Measurements from ENCODE around the gene PDZRN4. TPM values are rescaled to one million over a fixed set of nuclear protein-coding genes. Genes with fewer than 3 reads are reported as not detected.

PDZRN4 gene
- total and polyA plus RNA-seq, 8 donors = 0.58 to 29.0 (median 2.2) TPM

DNA sequence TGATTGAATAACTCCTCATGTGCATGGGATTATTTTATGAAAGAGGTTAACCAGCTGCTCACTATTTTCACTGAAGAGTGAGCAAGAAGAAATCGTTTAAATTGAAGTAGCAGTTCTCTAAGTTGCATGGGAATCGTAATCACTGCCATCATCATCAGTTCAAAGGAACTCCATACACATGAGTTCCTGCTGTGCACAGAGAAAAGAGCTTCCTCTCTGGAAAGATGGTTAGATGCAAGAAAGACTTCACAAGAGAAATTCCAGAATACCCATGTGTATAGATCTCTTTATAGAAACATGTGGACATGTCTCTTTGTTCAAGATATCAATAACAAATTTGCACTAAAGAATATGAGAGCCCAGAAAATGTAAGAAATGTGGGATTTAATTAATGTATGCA is 291.3 kb downstream of the PDZRN4 start:
- Histone ChIP-seq H3K27me3 (no peaks in the 10 kb centered on the region), H3K9me3 (no peaks in the 10 kb centered on the region), H3K27ac (no peak overlapping the region), H3K4me3 (no peak overlapping the region), H3K4me1 (peaks cover 0 to 6% (median 0%) of the 10 kb centered on the region in 4 donors), H3K36me3 (no peaks in the 10 kb centered on the region)
- 76 to 89% (median 80%) methylated on average over 2 of the region's 2 CpGs for WGBS, 5 donors
- intact Hi-C loops (cut with DNase I; ENCODE audit: low total_unique reads) = no loop called here
- DNase-seq = no peak
- TF ChIP-seq EP300 (IDR thresholded peaks at IDR 0.05) (no peak), POLR2AphosphoS5 (IDR thresholded peaks at IDR 0.05) (no peak), POLR2A (IDR thresholded peaks at IDR 0.05) (no peak)
- TF ChIP-seq, protein P1, sequence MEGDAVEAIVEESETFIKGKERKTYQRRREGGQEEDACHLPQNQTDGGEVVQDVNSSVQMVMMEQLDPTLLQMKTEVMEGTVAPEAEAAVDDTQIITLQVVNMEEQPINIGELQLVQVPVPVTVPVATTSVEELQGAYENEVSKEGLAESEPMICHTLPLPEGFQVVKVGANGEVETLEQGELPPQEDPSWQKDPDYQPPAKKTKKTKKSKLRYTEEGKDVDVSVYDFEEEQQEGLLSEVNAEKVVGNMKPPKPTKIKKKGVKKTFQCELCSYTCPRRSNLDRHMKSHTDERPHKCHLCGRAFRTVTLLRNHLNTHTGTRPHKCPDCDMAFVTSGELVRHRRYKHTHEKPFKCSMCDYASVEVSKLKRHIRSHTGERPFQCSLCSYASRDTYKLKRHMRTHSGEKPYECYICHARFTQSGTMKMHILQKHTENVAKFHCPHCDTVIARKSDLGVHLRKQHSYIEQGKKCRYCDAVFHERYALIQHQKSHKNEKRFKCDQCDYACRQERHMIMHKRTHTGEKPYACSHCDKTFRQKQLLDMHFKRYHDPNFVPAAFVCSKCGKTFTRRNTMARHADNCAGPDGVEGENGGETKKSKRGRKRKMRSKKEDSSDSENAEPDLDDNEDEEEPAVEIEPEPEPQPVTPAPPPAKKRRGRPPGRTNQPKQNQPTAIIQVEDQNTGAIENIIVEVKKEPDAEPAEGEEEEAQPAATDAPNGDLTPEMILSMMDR (IDR thresholded peaks at IDR 0.05) = no peak

DNA sequence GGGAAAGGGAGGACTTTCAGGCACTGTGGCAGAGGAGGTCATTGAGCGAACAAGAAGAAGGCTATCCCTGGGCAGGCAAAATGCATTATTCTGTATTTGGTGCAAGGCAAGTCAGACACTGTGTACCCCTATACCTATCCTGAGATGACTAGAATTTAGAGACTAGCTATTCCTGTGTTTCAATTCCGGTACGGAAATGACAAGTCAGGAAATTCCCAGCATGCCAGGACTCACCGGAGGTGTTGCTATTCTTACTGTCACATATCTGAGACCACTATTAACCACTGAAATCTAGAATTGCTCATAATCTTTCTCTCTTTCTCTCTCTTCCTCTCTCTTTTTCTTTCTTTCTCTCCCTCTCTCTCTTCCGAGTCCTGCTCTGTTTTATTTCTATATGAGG is 297.1 kb downstream of the PDZRN4 start:
- H3K9me3 ChIP-seq = no peaks in the 10 kb centered on the region
- H3K36me3 ChIP-seq = no peaks in the 10 kb centered on the region
- no peak overlapping the region for H3K4me3 ChIP-seq
- DNase-seq = no peak
- no peaks in the 10 kb centered on the region for H3K27me3 ChIP-seq
- TF ChIP-seq POLR2A (IDR thresholded peaks at IDR 0.05) = no peak
- TF ChIP-seq EP300 (IDR thresholded peaks at IDR 0.05) = no peak
- TF ChIP-seq, protein P1 (IDR thresholded peaks at IDR 0.05) = no peak
- no peak for TF ChIP-seq POLR2AphosphoS5 (IDR thresholded peaks at IDR 0.05)
- no peak overlapping the region for H3K27ac ChIP-seq
- 77 to 88% (median 84%) methylated on average over 5 of the region's 5 CpGs for WGBS, 5 donors
- no peaks in the 10 kb centered on the region for H3K4me1 ChIP-seq
- intact Hi-C loops (cut with DNase I; ENCODE audit: low total_unique reads) = no loop called here

DNA sequence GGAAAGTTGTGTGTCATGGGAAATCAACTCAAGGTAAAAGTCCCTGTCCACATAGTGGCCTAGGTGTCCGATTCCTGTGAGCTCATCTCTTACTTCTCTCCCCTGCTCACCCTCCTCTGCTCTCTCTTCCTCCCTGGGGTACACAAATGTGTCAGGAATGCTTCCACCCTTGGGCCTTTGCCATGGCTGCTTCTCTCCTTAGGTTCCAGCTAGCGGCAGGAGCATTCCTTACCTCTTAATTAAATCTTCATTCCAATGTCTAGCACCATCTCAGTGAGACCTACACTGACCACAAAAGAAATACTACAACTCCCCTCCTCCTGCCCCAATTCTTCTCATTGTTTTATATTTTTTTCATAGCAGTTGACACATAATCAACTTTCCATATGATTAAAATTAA is 298.6 kb downstream of the PDZRN4 start:
- no peaks in the 10 kb centered on the region for H3K4me1 ChIP-seq
- no peaks in the 10 kb centered on the region for H3K36me3 ChIP-seq
- TF ChIP-seq EP300 (IDR thresholded peaks at IDR 0.05) (no peak), POLR2AphosphoS5 (IDR thresholded peaks at IDR 0.05) (no peak), POLR2A (IDR thresholded peaks at IDR 0.05) (no peak)
- TF ChIP-seq, protein P1 (IDR thresholded peaks at IDR 0.05) = no peak
- H3K27ac ChIP-seq = no peak overlapping the region
- no peak for DNase-seq
- no peaks in the 10 kb centered on the region for H3K27me3 ChIP-seq
- intact Hi-C loops (cut with DNase I; ENCODE audit: low total_unique reads) = no loop called here
- 80 to 92% (median 91%) methylated on average over 2 of the region's 2 CpGs for WGBS, 5 donors
- H3K4me3 ChIP-seq = no peak overlapping the region
- no peaks in the 10 kb centered on the region for H3K9me3 ChIP-seq

DNA sequence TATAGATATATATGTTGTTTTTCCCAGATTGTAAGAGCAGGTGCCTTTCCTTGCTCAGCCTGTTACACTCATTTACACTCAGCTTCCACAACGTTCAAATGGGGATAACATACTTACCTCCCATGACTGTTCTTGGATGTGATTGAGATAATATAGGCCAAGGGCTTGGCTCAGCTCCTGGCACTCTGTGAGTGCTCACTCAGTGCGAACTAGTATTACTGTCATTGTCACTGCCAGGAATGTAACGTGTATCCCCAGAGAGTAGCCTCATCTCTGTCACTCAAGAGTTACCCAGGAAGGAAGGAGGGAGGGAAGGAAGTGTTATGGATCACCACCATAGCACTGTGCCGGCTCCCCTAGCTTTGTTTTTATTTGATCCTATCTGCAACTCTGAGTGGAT is 307.9 kb downstream of the PDZRN4 start:
- no peak overlapping the region for H3K27ac ChIP-seq
- H3K4me1 ChIP-seq = no peaks in the 10 kb centered on the region
- intact Hi-C loops (cut with DNase I; ENCODE audit: low total_unique reads) = no loop called here
- DNase-seq = no peak
- no peak overlapping the region for H3K4me3 ChIP-seq
- H3K36me3 ChIP-seq = no peaks in the 10 kb centered on the region
- no peak for TF ChIP-seq POLR2A (IDR thresholded peaks at IDR 0.05)
- TF ChIP-seq, protein P1 (IDR thresholded peaks at IDR 0.05) = no peak
- no peak for TF ChIP-seq EP300 (IDR thresholded peaks at IDR 0.05)
- TF ChIP-seq POLR2AphosphoS5 (IDR thresholded peaks at IDR 0.05) = no peak
- peaks cover 0 to 3% (median 0%) of the 10 kb centered on the region in 3 donors for H3K27me3 ChIP-seq
- 70 to 79% (median 76%) methylated on average over 4 of the region's 4 CpGs for WGBS, 5 donors
- no peaks in the 10 kb centered on the region for H3K9me3 ChIP-seq

Measured in stomach (tissue), 9 donors.